H9 (cell line): ENCODE data around the gene NDST1. TPM values are rescaled to one million over a fixed set of nuclear protein-coding genes. Genes with fewer than 3 reads are reported as not detected.

ENCODE experiments used
- DNase-seq: peaks from one replicate; pipeline ENCODE4 v3.0.0-alpha.2; 2017
- H2AFZ ChIP-seq: one replicate; pipeline ENCODE4 v1.6.1; 2013; ENCODE audit warnings: mild to moderate bottlenecking, low read length, control low read depth, moderate library complexity
- H2AK5ac ChIP-seq: 2 replicates; pipeline ENCODE4 v1.6.1; 2013; ENCODE audit warnings: low read length, control low read depth, mixed read lengths; ENCODE audit not compliant: insufficient read length
- H2BK120ac ChIP-seq: one replicate; pipeline ENCODE4 v1.6.1; 2013; ENCODE audit warnings: low read depth, mild to moderate bottlenecking, low read length, control low read depth, inconsistent platforms; ENCODE audit not compliant: poor library complexity, severe bottlenecking
- H2BK12ac ChIP-seq: 2 replicates; pipeline ENCODE4 v1.6.1; 2013; ENCODE audit warnings: low read length, control low read depth, mixed read lengths, low read depth; ENCODE audit not compliant: insufficient read length
- H2BK15ac ChIP-seq: 2 replicates; pipeline ENCODE4 v1.6.1; 2013; ENCODE audit warnings: low read depth, low read length, control low read depth
- H2BK20ac ChIP-seq: one replicate; pipeline ENCODE4 v1.6.1; 2013; ENCODE audit warnings: low read depth, mild to moderate bottlenecking, low read length, control low read depth, inconsistent platforms; ENCODE audit not compliant: poor library complexity, severe bottlenecking
- H2BK5ac ChIP-seq: 2 replicates; pipeline ENCODE4 v1.6.1; 2013; ENCODE audit warnings: low read length, control low read depth, mixed read lengths; ENCODE audit not compliant: insufficient read length
- H3K14ac ChIP-seq: 2 replicates; pipeline ENCODE4 v1.6.1; 2013; ENCODE audit warnings: low read length, control low read depth; ENCODE audit not compliant: insufficient read depth
- H3K18ac ChIP-seq: 2 replicates; pipeline ENCODE4 v1.6.1; 2013; ENCODE audit warnings: low read depth, mild to moderate bottlenecking, mixed read lengths, low read length, control low read depth; ENCODE audit not compliant: insufficient read length
- H3K23ac ChIP-seq: 2 replicates; pipeline ENCODE4 v1.6.1; 2013; ENCODE audit warnings: low read length, control low read depth, mixed read lengths, low read depth; ENCODE audit not compliant: insufficient read length
- H3K23me2 ChIP-seq: 2 replicates; pipeline ENCODE4 v1.6.1; 2013; ENCODE audit warnings: low read depth, mild to moderate bottlenecking, mixed read lengths, low read length, control low read depth; ENCODE audit not compliant: insufficient read length, poor library complexity, severe bottlenecking
- H3K27ac ChIP-seq: 2 replicates; pipeline ENCODE4 v1.5.1; 2013; ENCODE audit warnings: low read length, control low read depth, mixed read lengths, low read depth; ENCODE audit not compliant: insufficient read length
- H3K27me3 ChIP-seq: 2 replicates; pipeline ENCODE4 v1.6.1; 2013; ENCODE audit warnings: low read length, control low read depth, inconsistent platforms; ENCODE audit not compliant: insufficient read depth
- H3K4ac ChIP-seq: 2 replicates; pipeline ENCODE4 v1.6.1; 2013; ENCODE audit warnings: low read depth, mild to moderate bottlenecking, control low read depth, inconsistent platforms, low read length, moderate library complexity
- H3K4me1 ChIP-seq: 2 replicates; pipeline ENCODE4 v1.6.1; 2013; ENCODE audit warnings: low read length, control low read depth, inconsistent platforms; ENCODE audit not compliant: insufficient read depth
- H3K4me2 ChIP-seq: 2 replicates; pipeline ENCODE4 v1.6.1; 2013; ENCODE audit warnings: low read length, control low read depth, mixed read lengths; ENCODE audit not compliant: insufficient read length, insufficient read depth
- H3K56ac ChIP-seq: 2 replicates; pipeline ENCODE4 v1.6.1; 2013; ENCODE audit warnings: low read depth, mild to moderate bottlenecking, mixed read lengths, low read length, control low read depth; ENCODE audit not compliant: insufficient read length
- H3K79me1 ChIP-seq: 2 replicates; pipeline ENCODE4 v1.6.1; 2013; ENCODE audit warnings: low read depth, mild to moderate bottlenecking, moderate library complexity, low read length, control low read depth, inconsistent platforms; ENCODE audit not compliant: insufficient read depth, poor library complexity, severe bottlenecking
- H3K79me2 ChIP-seq: 2 replicates; pipeline ENCODE4 v1.6.1; 2013; ENCODE audit warnings: low read length, control low read depth, inconsistent platforms; ENCODE audit not compliant: insufficient read depth
- H3K9ac ChIP-seq: 2 replicates; pipeline ENCODE4 v1.6.1; 2013; ENCODE audit warnings: low read length, control low read depth, mixed read lengths; ENCODE audit not compliant: insufficient read length; ENCODE audit errors: extremely low read depth
- H3K9me3 ChIP-seq: one replicate; pipeline ENCODE4 v1.6.1; 2013; ENCODE audit warnings: low read depth, low read length, inconsistent platforms; ENCODE audit not compliant: control insufficient read depth
- H3T11ph ChIP-seq: one replicate; pipeline ENCODE4 v1.6.1; 2013; ENCODE audit warnings: mild to moderate bottlenecking, low read length, control low read depth, inconsistent platforms
- H4K20me1 ChIP-seq: one replicate; pipeline ENCODE4 v1.6.1; 2013; ENCODE audit not compliant: control insufficient read depth, insufficient read length, insufficient read depth
- H4K5ac ChIP-seq: 2 replicates; pipeline ENCODE4 v1.6.1; 2013; ENCODE audit warnings: low read depth, mild to moderate bottlenecking, mixed read lengths, low read length, control low read depth; ENCODE audit not compliant: insufficient read length
- H4K8ac ChIP-seq: replicated peaks from 2 replicates; pipeline ENCODE4 v1.6.1; 2013; ENCODE audit warnings: low read length, control low read depth, mixed read lengths, low read depth; ENCODE audit not compliant: insufficient read length
- H4K91ac ChIP-seq: 2 replicates; pipeline ENCODE4 v1.6.1; 2013; ENCODE audit warnings: low read depth, mild to moderate bottlenecking, moderate library complexity, mixed read lengths, low read length, control low read depth; ENCODE audit not compliant: insufficient read length
- H3K27ac Mint-ChIP-seq, 3 experiments: 2 replicates in 2 of 3; 3 replicates in 1 of 3; pipeline ENCODE4 v1.8.0; 2020 to 2021; ENCODE audit warnings: mixed read lengths in 3 of 3, mild to moderate bottlenecking in 1 of 3, moderate library complexity in 1 of 3
- H3K27me3 Mint-ChIP-seq: 2 replicates; pipeline ENCODE4 v1.8.0; 2021; ENCODE audit warnings: low read depth, mild to moderate bottlenecking, moderate library complexity, mixed read lengths
- H3K36me3 Mint-ChIP-seq, 3 experiments: 2 replicates in 2 of 3; 3 replicates in 1 of 3; pipeline ENCODE4 v1.8.0; 2020 to 2021; ENCODE audit warnings: low read depth in 3 of 3, mixed read lengths in 3 of 3; ENCODE audit not compliant: insufficient read depth in 1 of 3
- H3K4me1 Mint-ChIP-seq, 2 experiments: 2 replicates each; pipeline ENCODE4 v1.8.0; 2020; ENCODE audit warnings: mixed read lengths in 2 of 2
- H3K4me3 Mint-ChIP-seq, 2 experiments: 2 replicates in 1 of 2; 3 replicates in 1 of 2; pipeline ENCODE4 v1.8.0; 2020 to 2021; ENCODE audit warnings: mild to moderate bottlenecking in 2 of 2, mixed read lengths in 2 of 2, moderate library complexity in 1 of 2
- H3K9me3 Mint-ChIP-seq, 2 experiments: 2 replicates in 1 of 2; 3 replicates in 1 of 2; pipeline ENCODE4 v1.8.0; 2020; ENCODE audit warnings: mild to moderate bottlenecking in 2 of 2, mixed read lengths in 2 of 2, moderate library complexity in 1 of 2
- WGBS: extraction: QIAGEN DNeasy Blood & Tissue Kit; methylation state at CpG from one replicate; pipeline ENCODE4 v1.1.7; 2013; ENCODE audit warnings: missing lambda C conversion rate, low lambda C conversion rate, mixed read lengths; ENCODE audit not compliant: insufficient read length; ENCODE audit errors: extremely low coverage; 5-methylcytosine and 5-hydroxymethylcytosine counted together
- total RNA-seq: library from RNA; stranded (reverse); gene quantifications from 2 replicates; pipeline ENCODE4 v1.2.1, GENCODE V29; 2021
- TF ChIP-seq, protein P1 (sequence below): fragments of 200-600 bp; sonication (generic); conservative IDR thresholded peaks from 3 replicates; pipeline ENCODE4 v1.8.0; 2021; ENCODE audit warnings: antibody characterized with exemption, mild to moderate bottlenecking

The NDST1 gene
- total RNA-seq, 1 experiment from 2014 or later = 65.5 TPM

DNA sequence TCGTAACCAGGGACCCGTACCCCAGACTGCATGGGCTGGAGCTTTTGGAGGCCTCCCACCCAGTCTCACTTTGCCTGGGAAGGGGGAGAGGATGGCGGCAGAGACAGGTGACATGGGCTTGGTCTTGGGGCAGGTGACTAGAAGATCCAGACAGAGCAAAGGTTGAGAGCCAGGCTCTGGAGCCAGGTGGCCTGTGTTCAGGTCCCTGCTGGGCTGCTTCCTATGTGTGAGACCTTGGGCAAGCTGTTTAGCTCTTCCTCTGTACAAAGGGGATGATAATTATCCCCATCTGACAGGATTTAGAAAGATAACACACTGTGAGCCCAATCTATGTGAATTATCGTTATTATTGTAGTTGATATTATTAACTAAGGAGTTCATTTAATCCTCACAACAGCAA is 16.1 kb upstream of the NDST1 start:
- H4K91ac ChIP-seq = no peak overlapping the region
- Mint-ChIP-seq H3K36me3 (peaks cover 2 to 13% (median 4%) of the 10 kb centered on the region in 3 experiments; a peak in 4 of 7 replicates), H3K4me3 (0 out of 5 replicates have a peak overlapping the region, but pooled peaks of 1 of the 2 experiments have one; percentile 14), H3K27ac (peak overlapping the region in 2 of 3 experiments; percentile 64 to 80; a peak in 2 of 7 replicates), H3K27me3 (no peaks in the 10 kb centered on the region), H3K4me1 (peaks cover 64 to 65% of the 10 kb centered on the region in 2 experiments), H3K9me3 (no peaks in the 10 kb centered on the region)
- peaks cover 2% of the 10 kb centered on the region for H4K20me1 ChIP-seq
- no peak overlapping the region for H3K27ac ChIP-seq
- peaks cover 37% of the 10 kb centered on the region; the same call in 1 of the 2 replicates for H3K79me2 ChIP-seq
- no peak overlapping the region for H2AFZ ChIP-seq
- H3K23me2 ChIP-seq = no peaks in the 10 kb centered on the region
- no peak overlapping the region for H3T11ph ChIP-seq
- no peak overlapping the region for H4K8ac ChIP-seq
- H3K23ac ChIP-seq = no peak overlapping the region
- H2AK5ac ChIP-seq = no peak overlapping the region
- no peak overlapping the region for H3K14ac ChIP-seq
- no peaks in the 10 kb centered on the region for H3K27me3 ChIP-seq
- H2BK120ac ChIP-seq = no peak overlapping the region
- H2BK15ac ChIP-seq = no peak overlapping the region
- peaks cover 10% of the 10 kb centered on the region for H3K79me1 ChIP-seq
- TF ChIP-seq, protein P1, sequence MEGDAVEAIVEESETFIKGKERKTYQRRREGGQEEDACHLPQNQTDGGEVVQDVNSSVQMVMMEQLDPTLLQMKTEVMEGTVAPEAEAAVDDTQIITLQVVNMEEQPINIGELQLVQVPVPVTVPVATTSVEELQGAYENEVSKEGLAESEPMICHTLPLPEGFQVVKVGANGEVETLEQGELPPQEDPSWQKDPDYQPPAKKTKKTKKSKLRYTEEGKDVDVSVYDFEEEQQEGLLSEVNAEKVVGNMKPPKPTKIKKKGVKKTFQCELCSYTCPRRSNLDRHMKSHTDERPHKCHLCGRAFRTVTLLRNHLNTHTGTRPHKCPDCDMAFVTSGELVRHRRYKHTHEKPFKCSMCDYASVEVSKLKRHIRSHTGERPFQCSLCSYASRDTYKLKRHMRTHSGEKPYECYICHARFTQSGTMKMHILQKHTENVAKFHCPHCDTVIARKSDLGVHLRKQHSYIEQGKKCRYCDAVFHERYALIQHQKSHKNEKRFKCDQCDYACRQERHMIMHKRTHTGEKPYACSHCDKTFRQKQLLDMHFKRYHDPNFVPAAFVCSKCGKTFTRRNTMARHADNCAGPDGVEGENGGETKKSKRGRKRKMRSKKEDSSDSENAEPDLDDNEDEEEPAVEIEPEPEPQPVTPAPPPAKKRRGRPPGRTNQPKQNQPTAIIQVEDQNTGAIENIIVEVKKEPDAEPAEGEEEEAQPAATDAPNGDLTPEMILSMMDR = no peak
- no peak overlapping the region for H3K18ac ChIP-seq
- no peak overlapping the region for H3K4me2 ChIP-seq
- H2BK20ac ChIP-seq = no peak overlapping the region
- H3K4me1 ChIP-seq = peaks cover 19% of the 10 kb centered on the region
- no CpG with 5 or more reads among the region's 4 CpGs for WGBS
- H2BK5ac ChIP-seq = no peak overlapping the region
- no peak overlapping the region for H3K9ac ChIP-seq
- no peak overlapping the region for H2BK12ac ChIP-seq
- H3K56ac ChIP-seq = no peak overlapping the region
- H3K9me3 ChIP-seq = no peaks in the 10 kb centered on the region
- H3K4ac ChIP-seq = no peak overlapping the region
- H4K5ac ChIP-seq = no peak overlapping the region
- no peak for DNase-seq
